Neural crest cell (in vitro differentiated cells): Measurements from ENCODE around the gene TNNT1. TPM values are rescaled to one million over a fixed set of nuclear protein-coding genes. Genes with fewer than 3 reads are reported as not detected.

ENCODE experiments used
- DNase-seq: peaks from one replicate; pipeline ENCODE4 v3.0.0; 2021; ENCODE audit warnings: low read depth, mixed read lengths, low spot score
- H3K27ac Mint-ChIP-seq: one replicate; pipeline ENCODE4 v1.8.0; 2021; ENCODE audit warnings: mild to moderate bottlenecking, mixed read lengths; ENCODE audit not compliant: unreplicated experiment
- H3K27me3 Mint-ChIP-seq: 2 replicates; pipeline ENCODE4 v1.8.0; 2021; ENCODE audit warnings: low read depth, mild to moderate bottlenecking, mixed read lengths
- H3K36me3 Mint-ChIP-seq: 2 replicates; pipeline ENCODE4 v1.8.0; 2021; ENCODE audit warnings: low read depth, mild to moderate bottlenecking, mixed read lengths
- H3K4me1 Mint-ChIP-seq: 2 replicates; pipeline ENCODE4 v1.8.0; 2021; ENCODE audit warnings: mixed read lengths
- H3K4me3 Mint-ChIP-seq: one replicate; pipeline ENCODE4 v1.8.0; 2021; ENCODE audit warnings: mild to moderate bottlenecking, mixed read lengths
- H3K9me3 Mint-ChIP-seq: 2 replicates; pipeline ENCODE4 v1.8.0; 2021; ENCODE audit warnings: mixed read lengths
- CTCF ChIP-seq: fragments of 200-600 bp; sonication (generic); conservative IDR thresholded peaks from 2 replicates; pipeline ENCODE4 v1.5.0; 2021; ENCODE audit warnings: antibody characterized with exemption, mild to moderate bottlenecking
- total RNA-seq: library from RNA; stranded (reverse); gene quantifications from 2 replicates; pipeline ENCODE4 v1.2.1, GENCODE V29; 2021

The TNNT1 gene
- total RNA-seq, 1 donor from 2014 or later, result not detected

- peaks cover 53% of the 10 kb centered on the region for H3K27me3 Mint-ChIP-seq
- peak overlapping the region; percentile 95 for H3K4me3 Mint-ChIP-seq
- H3K27ac Mint-ChIP-seq, result peak overlapping the region; percentile 7
- no peaks in the 10 kb centered on the region for H3K9me3 Mint-ChIP-seq
- H3K36me3 Mint-ChIP-seq, result no peaks in the 10 kb centered on the region
- peak; percentile 77 for DNase-seq
- TF ChIP-seq CTCF, result peak; percentile 77
- peaks cover 11% of the 10 kb centered on the region for H3K4me1 Mint-ChIP-seq
Measured at GRCh38 chr19:55165952-55166529, 17.0 kb upstream of the TNNT1 start.

- Mint-ChIP-seq H3K4me1 (peaks cover 7% of the 10 kb centered on the region), H3K36me3 (no peaks in the 10 kb centered on the region), H3K27me3 (peaks cover 48% of the 10 kb centered on the region), H3K9me3 (no peaks in the 10 kb centered on the region), H3K27ac (no peak overlapping the region), H3K4me3 (no peak overlapping the region)
- no peak for DNase-seq
- no peak for TF ChIP-seq CTCF
Measured at GRCh38 chr19:55161571-55162322, 12.7 kb upstream of the TNNT1 start.

- H3K4me3 Mint-ChIP-seq, result no peak overlapping the region
- no peaks in the 10 kb centered on the region for H3K9me3 Mint-ChIP-seq
- peaks cover 50% of the 10 kb centered on the region for H3K27me3 Mint-ChIP-seq
- no peaks in the 10 kb centered on the region for H3K36me3 Mint-ChIP-seq
- no peak overlapping the region for H3K27ac Mint-ChIP-seq
- no peak for TF ChIP-seq CTCF
- peaks cover 6% of the 10 kb centered on the region for H3K4me1 Mint-ChIP-seq
- no peak for DNase-seq
Measured at GRCh38 chr19:55160986-55161365, 12.0 kb upstream of the TNNT1 start.

GRCh38 chr19:55160128-55160985 lies 11.4 kb upstream of the TNNT1 start:
- peak; percentile 87 for DNase-seq
- H3K9me3 Mint-ChIP-seq, result no peaks in the 10 kb centered on the region
- peak; percentile 92 for TF ChIP-seq CTCF
- peaks cover 46% of the 10 kb centered on the region for H3K27me3 Mint-ChIP-seq
- H3K4me3 Mint-ChIP-seq, result no peak overlapping the region
- H3K36me3 Mint-ChIP-seq, result no peaks in the 10 kb centered on the region
- H3K4me1 Mint-ChIP-seq, result peaks cover 6% of the 10 kb centered on the region
- H3K27ac Mint-ChIP-seq, result no peak overlapping the region

- no peaks in the 10 kb centered on the region for H3K36me3 Mint-ChIP-seq
- TF ChIP-seq CTCF, result no peak
- DNase-seq, result no peak
- no peak overlapping the region for H3K27ac Mint-ChIP-seq
- no peaks in the 10 kb centered on the region for H3K9me3 Mint-ChIP-seq
- H3K27me3 Mint-ChIP-seq, result peaks cover 52% of the 10 kb centered on the region
- peaks cover 6% of the 10 kb centered on the region for H3K4me1 Mint-ChIP-seq
- H3K4me3 Mint-ChIP-seq, result no peak overlapping the region
Measured at GRCh38 chr19:55158848-55159749, 10.1 kb upstream of the TNNT1 start.
